ENCODE results near the gene GBF1.

The GBF1 gene

GRCh38 chr10:102408728-102409603, 163.6 kb downstream of the GBF1 start:
- peak; percentile 52 for DNase-seq (ENCODE audit: low spot score)

DNA sequence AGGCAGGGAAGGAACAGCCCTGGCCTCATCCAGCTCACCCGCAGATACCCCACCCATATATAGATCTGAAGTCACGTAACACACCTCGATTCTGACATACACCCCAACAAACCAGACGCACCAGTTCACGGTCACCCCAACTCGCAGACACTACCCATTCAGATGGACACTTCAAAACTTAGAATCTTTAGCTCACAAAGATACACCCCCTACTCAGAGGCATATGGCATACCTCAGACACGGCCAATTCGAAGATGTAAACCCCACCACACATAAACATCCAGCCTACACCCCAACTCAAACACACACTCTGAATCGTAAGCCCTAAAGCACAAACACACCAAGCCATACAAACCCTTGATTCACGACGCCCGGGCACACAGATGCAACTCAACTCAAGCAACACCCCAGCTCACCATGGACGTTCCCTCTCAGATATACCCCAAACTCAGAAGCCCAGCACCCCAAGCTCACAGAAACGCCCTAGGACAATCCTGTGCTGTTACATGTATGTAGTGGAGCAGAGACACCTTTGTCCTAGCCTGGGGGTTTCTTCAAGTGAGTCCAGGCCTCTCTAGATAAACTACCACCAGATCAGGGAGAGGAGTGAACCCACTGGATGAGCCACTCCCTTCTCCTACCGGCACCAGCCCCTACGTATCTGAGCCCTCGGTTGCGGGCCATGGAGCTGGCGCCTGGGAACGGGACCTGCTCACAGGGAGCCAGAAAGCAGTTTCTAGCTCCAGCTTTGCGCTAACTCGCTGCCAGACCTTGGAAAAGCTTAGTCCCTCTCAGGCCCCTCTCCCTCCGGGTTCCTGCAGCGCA, 164.5 kb downstream of the GBF1 start:
- DNase-seq (ENCODE audit: low spot score), result no peak

DNA sequence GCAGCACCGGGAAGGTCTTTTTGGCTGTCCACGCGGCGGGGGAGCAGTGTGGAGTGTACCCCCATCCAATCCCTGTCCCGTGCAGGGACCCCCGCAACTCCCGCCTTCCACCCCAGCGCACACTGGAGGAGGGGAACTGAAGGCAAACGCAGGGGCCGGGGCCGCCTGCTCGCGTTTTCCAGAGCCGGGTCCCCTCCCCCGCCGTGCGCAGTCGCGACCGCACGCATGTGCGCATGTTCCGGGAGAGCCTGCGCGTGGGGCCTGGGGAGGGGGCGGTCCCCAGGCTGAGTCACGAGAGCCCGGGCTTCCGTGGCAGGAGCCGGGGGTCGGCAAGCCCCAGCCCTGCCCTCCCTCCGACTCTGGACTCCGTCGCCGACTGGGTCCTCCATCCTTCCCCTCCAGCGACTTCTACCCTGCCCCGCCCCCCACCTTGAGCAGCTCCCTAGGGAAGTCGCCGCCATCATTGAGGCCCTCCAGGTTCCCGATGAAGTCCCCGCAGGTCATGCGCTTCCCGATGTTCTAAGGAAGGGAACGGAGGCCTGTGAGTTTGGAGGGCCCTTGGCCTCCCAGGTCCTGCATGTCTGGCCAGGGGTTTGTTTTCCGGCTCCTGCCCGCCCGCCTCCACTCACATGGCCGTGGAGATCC, 165.2 kb downstream of the GBF1 start:
- no peak for DNase-seq (ENCODE audit: low spot score)

- no peak for DNase-seq (ENCODE audit: low spot score)
Measured at GRCh38 chr10:102411341-102412255, 166.3 kb downstream of the GBF1 start.

GRCh38 chr10:102412293-102412692, 167.0 kb downstream of the GBF1 start:
- no peak for DNase-seq (ENCODE audit: low spot score)

DNA sequence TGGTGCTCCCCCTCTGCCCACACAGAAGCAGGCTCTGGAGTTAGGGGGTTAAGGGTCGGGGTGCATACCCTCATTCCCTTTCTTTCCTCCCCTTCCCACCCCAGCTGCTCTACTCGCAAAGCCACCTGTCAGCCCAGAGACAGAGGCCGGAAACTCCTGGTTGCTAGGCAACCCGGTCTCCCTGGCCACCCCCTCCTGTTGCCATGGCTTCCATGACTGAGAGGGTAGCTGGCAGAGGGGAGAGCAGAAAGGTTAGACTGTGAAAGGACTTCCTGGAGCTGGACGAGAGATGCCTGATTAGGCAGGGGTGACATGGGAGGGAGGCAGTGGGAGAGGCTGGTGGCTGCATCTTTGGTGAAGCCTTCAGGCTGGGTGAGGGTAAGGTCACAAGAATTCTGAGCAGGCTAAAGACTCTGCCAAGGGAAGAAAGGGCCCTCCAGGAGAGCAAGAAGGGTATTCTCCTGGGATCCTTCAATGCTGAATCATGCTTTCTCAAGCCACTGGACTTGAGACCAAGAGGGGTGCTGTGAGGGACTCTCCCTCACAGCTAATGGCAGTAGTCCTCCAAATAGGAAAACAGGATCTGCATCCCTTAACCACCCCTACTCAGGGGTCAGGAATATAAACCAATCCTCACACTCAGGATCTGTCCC, 167.8 kb downstream of the GBF1 start:
- no peak for DNase-seq (ENCODE audit: low spot score)

GRCh38 chr10:102413806-102414561, 168.7 kb downstream of the GBF1 start:
- no peak for DNase-seq (ENCODE audit: low spot score)

DNA sequence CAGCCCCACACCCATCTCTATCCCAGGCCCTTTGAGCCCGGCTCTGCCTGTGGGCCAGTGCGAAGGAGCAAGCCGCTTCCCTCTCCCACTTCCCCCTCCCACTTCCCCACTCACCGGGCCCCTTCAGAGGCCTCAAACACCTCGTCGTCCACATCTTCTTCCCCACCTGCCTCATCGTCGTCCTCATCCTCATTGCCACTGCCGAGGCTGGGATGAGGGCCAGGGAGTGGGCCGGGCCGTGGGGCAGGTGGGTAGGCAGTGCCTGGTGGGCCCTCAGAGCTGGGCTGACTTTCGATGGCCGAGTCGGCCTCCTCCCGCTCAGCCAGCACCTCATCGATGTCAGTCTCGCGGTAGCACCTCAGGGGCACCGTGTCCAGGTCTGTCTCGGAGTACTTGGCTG, 169.4 kb downstream of the GBF1 start:
- no peak for DNase-seq (ENCODE audit: low spot score)

DNA sequence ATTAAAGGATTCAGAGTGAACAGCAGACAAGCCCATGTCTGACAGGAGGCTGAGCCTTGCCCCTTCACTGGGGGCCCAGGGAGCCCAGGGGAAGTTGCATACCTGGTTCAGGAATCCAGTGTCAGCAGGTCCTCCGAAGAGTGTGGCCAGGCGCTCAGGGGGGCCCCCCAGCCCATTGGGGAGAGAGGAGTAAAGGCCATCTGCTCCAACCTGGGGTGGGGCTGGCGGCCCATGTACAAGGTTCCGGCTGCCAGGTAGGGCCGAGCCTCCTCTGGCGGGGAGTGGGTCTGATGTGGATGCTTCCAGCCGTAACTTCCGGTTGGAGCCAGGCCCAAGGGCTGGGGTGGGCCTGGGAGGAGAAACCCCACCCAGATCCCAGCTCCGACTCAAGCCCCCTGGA, 171.0 kb downstream of the GBF1 start:
- DNase-seq (ENCODE audit: low spot score), result no peak

GRCh38 chr10:102416695-102417094, 171.4 kb downstream of the GBF1 start:
- DNase-seq (ENCODE audit: low spot score), result no peak

GRCh38 chr10:102418622-102419268, 173.4 kb downstream of the GBF1 start, which contains the start of gene PSD:
Gene PSD (minus strand): TSS chr10:102418785. CDS start chr10:102417038, 1,747 bp downstream.
- DNase-seq (ENCODE audit: low spot score), result no peak

- peak; percentile 71 for DNase-seq (ENCODE audit: low spot score)
Measured at GRCh38 chr10:102419269-102420180, 174.2 kb downstream of the GBF1 start.

DNA sequence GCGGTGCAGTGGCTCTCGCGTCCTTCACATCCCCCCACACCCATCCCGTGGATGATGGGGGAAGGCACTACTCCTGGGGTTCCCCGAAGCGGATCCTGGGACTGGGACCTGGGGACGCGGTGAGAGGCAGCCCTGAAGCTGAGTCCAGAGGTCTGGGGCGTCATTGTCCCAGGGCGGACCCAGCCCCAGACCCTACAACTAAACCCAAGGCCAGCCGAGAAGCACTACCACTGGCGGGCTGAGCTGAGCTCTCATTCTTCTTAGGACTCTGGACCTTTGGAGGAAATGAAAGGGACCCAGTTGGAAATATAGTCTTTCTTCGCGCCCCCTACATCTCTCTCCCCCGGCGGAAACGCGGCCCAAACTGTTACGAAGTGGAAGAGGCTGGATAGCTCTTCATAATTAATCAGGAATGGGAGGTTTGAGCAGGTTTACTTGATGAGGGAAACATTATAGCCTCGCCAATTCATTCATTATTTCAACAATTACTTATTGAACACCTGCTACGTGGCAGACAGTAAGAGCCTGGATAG, 174.9 kb downstream of the GBF1 start:
- DNase-seq (ENCODE audit: low spot score), result no peak

DNA sequence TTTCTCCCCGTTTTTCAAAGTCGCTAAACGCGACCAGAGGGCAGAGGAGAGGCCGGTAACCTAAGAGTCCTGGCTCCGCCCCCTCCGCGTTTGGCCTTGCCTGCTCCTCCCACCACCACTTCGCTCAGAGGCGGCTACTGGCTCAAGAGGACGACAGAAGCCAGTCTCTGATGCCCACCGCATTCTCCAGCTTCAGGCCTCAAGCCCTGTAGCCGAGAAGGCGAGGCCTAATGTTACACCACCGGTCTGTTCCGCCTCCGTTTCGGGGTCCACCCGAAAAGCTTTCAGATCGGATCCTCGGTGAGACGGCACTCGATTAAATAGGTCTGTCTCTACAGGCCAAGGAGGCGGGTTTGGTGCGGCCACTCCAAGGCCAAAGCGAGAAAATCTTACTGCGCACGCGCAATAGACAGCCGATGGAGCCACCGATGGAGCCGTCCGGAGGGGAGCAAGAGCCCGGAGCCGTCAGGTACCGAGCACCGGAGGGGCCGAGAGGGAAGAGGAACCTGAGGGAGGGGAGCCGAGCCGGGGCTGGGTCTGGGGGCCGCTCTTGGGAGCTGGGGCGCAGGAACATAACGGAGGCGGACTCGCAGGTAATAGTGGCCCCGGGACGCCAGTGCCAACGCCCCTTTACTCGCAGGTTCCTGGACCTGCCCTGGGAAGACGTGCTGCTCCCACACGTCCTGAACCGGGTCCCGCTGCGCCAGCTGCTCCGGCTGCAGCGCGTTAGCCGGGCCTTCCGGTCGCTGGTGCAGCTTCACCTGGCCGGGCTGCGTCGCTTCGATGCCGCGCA, 175.6 kb downstream of the GBF1 start, which contains the start of gene FBXL15:
Gene FBXL15 (plus strand): TSS at position 123 of the 793 bp plus-strand sequence. CDS start 294 bp downstream, at position 417.
- peak; percentile 98 for DNase-seq (ENCODE audit: low spot score)

- no peak for DNase-seq (ENCODE audit: low spot score)
Measured at GRCh38 chr10:102421507-102421756, 176.1 kb downstream of the GBF1 start.

DNA sequence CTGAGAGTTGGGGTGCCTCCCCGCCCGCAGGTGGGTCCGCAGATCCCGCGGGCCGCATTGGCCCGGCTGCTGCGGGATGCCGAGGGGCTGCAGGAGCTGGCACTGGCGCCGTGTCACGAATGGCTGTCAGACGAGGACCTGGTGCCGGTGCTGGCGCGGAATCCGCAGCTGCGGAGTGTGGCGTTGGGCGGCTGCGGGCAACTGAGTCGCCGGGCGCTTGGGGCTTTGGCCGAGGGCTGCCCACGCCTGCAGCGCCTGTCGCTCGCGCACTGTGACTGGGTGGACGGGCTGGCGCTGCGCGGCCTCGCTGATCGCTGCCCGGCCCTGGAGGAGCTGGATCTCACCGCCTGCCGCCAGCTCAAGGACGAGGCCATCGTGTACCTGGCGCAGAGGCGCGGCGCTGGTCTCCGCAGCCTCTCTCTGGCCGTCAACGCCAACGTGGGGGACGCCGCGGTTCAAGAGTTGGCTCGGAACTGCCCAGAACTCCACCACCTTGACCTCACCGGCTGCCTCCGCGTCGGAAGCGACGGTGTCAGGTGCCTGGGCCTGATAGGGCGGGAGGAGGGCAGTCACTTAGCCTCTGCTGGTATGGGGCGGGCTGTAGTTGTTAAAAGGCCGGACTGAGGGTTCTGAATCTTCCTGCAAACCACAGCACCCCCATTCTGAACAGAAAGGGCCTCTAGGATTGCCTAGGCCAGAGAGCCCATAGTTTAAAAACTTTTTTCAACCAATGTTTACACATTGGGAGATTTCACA, 176.6 kb downstream of the GBF1 start:
- no peak for DNase-seq (ENCODE audit: low spot score)
